GM23338 (cell line): ENCODE results near the gene SAMD4A.

Experiments
- CREB1 ChIP-seq: fragments of 250-450 bp; sonication (Bioruptor Pico); IDR thresholded peaks from 2 replicates; pipeline ENCODE4 v1.5.0; 2020; ENCODE audit warnings: low read depth, mild to moderate bottlenecking, moderate library complexity
- EZH2 ChIP-seq: fragments of 200-600 bp; sonication (generic); IDR thresholded peaks from one replicate; pipeline ENCODE4 v1.8.0; 2017; ENCODE audit warnings: antibody characterized with exemption, mild to moderate bottlenecking, low read depth; ENCODE audit not compliant: unreplicated experiment
- EZH2phosphoT487 ChIP-seq: fragments of 200-600 bp; sonication (generic); IDR thresholded peaks from one replicate; pipeline ENCODE4 v1.8.1; 2018; ENCODE audit warnings: antibody characterized with exemption; ENCODE audit not compliant: unreplicated experiment
- POLR2AphosphoS5 ChIP-seq: IDR thresholded peaks from 2 replicates; pipeline ENCODE4 v1.6.1; 2016; ENCODE audit warnings: antibody characterized with exemption, low read depth
- ZNF114 ChIP-seq: fragments of 250-450 bp; sonication (Bioruptor Pico); IDR thresholded peaks from 2 replicates; pipeline ENCODE4 v1.5.0; 2020; ENCODE audit warnings: mild to moderate bottlenecking, moderate library complexity
- ZNF331 ChIP-seq: fragments of 250-450 bp; sonication (Bioruptor Pico); IDR thresholded peaks from 2 replicates; pipeline ENCODE4 v1.5.0; 2020; ENCODE audit warnings: low read depth, mild to moderate bottlenecking, moderate library complexity
- TF ChIP-seq, protein P1 (sequence below), 2 experiments: fragments of 200-600 bp in 1 of 2; sonication (generic) in 1 of 2; conservative IDR thresholded peaks; 2 replicates each; pipeline versions ENCODE4 v1.5.1 to v1.6.1; 2016 to 2017; ENCODE audit warnings: antibody characterized with exemption in 2 of 2, low read depth in 2 of 2, mild to moderate bottlenecking in 2 of 2, moderate library complexity in 1 of 2
- TF ChIP-seq, protein P2 (sequence below): IDR thresholded peaks from one replicate; pipeline ENCODE4 v1.6.1; 2018; ENCODE audit warnings: antibody characterized with exemption; ENCODE audit not compliant: unreplicated experiment
- TF ChIP-seq, protein P3 (sequence below): IDR thresholded peaks from 2 replicates; pipeline ENCODE4 v1.6.1; 2016; ENCODE audit warnings: antibody characterized with exemption

DNA sequence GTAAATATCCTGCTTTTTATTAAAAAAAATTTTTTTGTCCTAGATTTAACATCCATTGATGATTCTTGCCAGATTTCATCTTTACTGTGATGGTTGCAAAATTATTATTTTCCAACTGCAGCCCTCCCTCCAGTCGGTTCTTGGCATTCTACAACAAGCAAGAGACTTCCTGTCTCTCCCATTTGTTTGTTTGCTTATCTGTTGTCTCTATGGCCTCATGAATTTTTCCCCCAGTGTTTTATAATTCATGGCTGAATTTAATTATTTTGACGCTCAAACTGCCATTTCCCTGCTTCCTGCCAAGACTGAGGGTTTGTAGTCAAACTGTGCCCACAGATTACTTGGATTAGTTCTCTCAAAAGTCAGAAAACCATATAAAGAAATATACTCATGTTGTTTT lies 31.3 kb upstream of the SAMD4A start:
- TF ChIP-seq, protein P1, sequence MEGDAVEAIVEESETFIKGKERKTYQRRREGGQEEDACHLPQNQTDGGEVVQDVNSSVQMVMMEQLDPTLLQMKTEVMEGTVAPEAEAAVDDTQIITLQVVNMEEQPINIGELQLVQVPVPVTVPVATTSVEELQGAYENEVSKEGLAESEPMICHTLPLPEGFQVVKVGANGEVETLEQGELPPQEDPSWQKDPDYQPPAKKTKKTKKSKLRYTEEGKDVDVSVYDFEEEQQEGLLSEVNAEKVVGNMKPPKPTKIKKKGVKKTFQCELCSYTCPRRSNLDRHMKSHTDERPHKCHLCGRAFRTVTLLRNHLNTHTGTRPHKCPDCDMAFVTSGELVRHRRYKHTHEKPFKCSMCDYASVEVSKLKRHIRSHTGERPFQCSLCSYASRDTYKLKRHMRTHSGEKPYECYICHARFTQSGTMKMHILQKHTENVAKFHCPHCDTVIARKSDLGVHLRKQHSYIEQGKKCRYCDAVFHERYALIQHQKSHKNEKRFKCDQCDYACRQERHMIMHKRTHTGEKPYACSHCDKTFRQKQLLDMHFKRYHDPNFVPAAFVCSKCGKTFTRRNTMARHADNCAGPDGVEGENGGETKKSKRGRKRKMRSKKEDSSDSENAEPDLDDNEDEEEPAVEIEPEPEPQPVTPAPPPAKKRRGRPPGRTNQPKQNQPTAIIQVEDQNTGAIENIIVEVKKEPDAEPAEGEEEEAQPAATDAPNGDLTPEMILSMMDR (conservative IDR thresholded peaks at IDR 0.05; ENCODE audit: low read depth in 2 of 2): no peak
- TF ChIP-seq, protein P2, sequence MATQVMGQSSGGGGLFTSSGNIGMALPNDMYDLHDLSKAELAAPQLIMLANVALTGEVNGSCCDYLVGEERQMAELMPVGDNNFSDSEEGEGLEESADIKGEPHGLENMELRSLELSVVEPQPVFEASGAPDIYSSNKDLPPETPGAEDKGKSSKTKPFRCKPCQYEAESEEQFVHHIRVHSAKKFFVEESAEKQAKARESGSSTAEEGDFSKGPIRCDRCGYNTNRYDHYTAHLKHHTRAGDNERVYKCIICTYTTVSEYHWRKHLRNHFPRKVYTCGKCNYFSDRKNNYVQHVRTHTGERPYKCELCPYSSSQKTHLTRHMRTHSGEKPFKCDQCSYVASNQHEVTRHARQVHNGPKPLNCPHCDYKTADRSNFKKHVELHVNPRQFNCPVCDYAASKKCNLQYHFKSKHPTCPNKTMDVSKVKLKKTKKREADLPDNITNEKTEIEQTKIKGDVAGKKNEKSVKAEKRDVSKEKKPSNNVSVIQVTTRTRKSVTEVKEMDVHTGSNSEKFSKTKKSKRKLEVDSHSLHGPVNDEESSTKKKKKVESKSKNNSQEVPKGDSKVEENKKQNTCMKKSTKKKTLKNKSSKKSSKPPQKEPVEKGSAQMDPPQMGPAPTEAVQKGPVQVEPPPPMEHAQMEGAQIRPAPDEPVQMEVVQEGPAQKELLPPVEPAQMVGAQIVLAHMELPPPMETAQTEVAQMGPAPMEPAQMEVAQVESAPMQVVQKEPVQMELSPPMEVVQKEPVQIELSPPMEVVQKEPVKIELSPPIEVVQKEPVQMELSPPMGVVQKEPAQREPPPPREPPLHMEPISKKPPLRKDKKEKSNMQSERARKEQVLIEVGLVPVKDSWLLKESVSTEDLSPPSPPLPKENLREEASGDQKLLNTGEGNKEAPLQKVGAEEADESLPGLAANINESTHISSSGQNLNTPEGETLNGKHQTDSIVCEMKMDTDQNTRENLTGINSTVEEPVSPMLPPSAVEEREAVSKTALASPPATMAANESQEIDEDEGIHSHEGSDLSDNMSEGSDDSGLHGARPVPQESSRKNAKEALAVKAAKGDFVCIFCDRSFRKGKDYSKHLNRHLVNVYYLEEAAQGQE: no peak
- TF ChIP-seq POLR2AphosphoS5: no peak
- no peak for TF ChIP-seq EZH2phosphoT487
- no peak for TF ChIP-seq EZH2
- TF ChIP-seq, protein P3, sequence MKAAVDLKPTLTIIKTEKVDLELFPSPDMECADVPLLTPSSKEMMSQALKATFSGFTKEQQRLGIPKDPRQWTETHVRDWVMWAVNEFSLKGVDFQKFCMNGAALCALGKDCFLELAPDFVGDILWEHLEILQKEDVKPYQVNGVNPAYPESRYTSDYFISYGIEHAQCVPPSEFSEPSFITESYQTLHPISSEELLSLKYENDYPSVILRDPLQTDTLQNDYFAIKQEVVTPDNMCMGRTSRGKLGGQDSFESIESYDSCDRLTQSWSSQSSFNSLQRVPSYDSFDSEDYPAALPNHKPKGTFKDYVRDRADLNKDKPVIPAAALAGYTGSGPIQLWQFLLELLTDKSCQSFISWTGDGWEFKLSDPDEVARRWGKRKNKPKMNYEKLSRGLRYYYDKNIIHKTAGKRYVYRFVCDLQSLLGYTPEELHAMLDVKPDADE: no peak
- TF ChIP-seq CREB1 (CRISPR knock-in tag): no peak
- TF ChIP-seq ZNF114 (CRISPR knock-in tag): no peak
- TF ChIP-seq ZNF331 (CRISPR knock-in tag): no peak
